ENCODE results near the gene EPB41L3.
"Not testable (repeated sequence)": the region's sequence is repeated elsewhere in the genome, so short reads cannot be mapped to it uniquely, and the experiment has no call there.

EPB41L3 gene

GRCh38 chr18:5530629-5531178, 13.1 kb downstream of the EPB41L3 start:
- no peak for DNase-seq

GRCh38 chr18:5529471-5529870, 14.3 kb downstream of the EPB41L3 start:
- DNase-seq = no peak

- DNase-seq = no peak
Measured at GRCh38 chr18:5527603-5528002, 16.2 kb downstream of the EPB41L3 start.

- DNase-seq = no peak
Measured at GRCh38 chr18:5524660-5525059, 19.1 kb downstream of the EPB41L3 start.

GRCh38 chr18:5521000-5521399, 22.8 kb downstream of the EPB41L3 start:
- no peak for DNase-seq

GRCh38 chr18:5520464-5520863, 23.3 kb downstream of the EPB41L3 start:
- no peak for DNase-seq

- no peak for DNase-seq
Measured at GRCh38 chr18:5519448-5520298, 24.1 kb downstream of the EPB41L3 start.

- DNase-seq = no peak
Measured at GRCh38 chr18:5518899-5519371, 24.9 kb downstream of the EPB41L3 start.

- no peak for DNase-seq
Measured at GRCh38 chr18:5518179-5518770, 25.5 kb downstream of the EPB41L3 start.

- DNase-seq = no peak
Measured at GRCh38 chr18:5516841-5517240, 27.0 kb downstream of the EPB41L3 start.

- DNase-seq = no peak
Measured at GRCh38 chr18:5515011-5515784, 28.6 kb downstream of the EPB41L3 start.

GRCh38 chr18:5513947-5514346, 29.9 kb downstream of the EPB41L3 start:
- DNase-seq = no peak

GRCh38 chr18:5512176-5512575, 31.6 kb downstream of the EPB41L3 start:
- DNase-seq = no peak

- not testable (repeated sequence) for DNase-seq
Measured at GRCh38 chr18:5511541-5511940, 32.3 kb downstream of the EPB41L3 start.

GRCh38 chr18:5510135-5510846, 33.5 kb downstream of the EPB41L3 start:
- no peak for DNase-seq

GRCh38 chr18:5508821-5509220, 35.0 kb downstream of the EPB41L3 start:
- DNase-seq = no peak

GRCh38 chr18:5507756-5508155, 36.0 kb downstream of the EPB41L3 start:
- no peak for DNase-seq

GRCh38 chr18:5506174-5506573, 37.6 kb downstream of the EPB41L3 start:
- no peak for DNase-seq

GRCh38 chr18:5503740-5504139, 40.1 kb downstream of the EPB41L3 start:
- DNase-seq = no peak

- no peak for DNase-seq
Measured at GRCh38 chr18:5500158-5500939, 43.4 kb downstream of the EPB41L3 start.

- no peak for DNase-seq
Measured at GRCh38 chr18:5498452-5498851, 45.3 kb downstream of the EPB41L3 start.

- no peak for DNase-seq
Measured at GRCh38 chr18:5496305-5496704, 47.5 kb downstream of the EPB41L3 start.

Measured in activated naive CD4-positive, alpha-beta T cell treated with anti-CD3 and anti-CD28 coated beads, Interleukin-2, amount 50 U/mL, for 16 hours (primary cell).